K562 treated with DMSO at 1 percent for 48 hours (cell line): ENCODE results near the gene RLN2. TPM values are rescaled to one million over a fixed set of nuclear protein-coding genes. Genes with fewer than 3 reads are reported as not detected.

Source experiments
- total RNA-seq: library from RNA; unstranded; fragments of 300-600 nt; gene quantifications from 2 replicates; pipeline ENCODE4 v1.2.3, GENCODE V29; 2022; ENCODE audit warnings: low replicate concordance; ENCODE audit errors: extremely low read depth

RLN2 gene
- total RNA-seq: not detected in 2 replicates

GRCh38 chr9:5303840-5304795, at the start of gene RLN2:
RLN2 (minus strand) TSS chr9:5304716; CDS start chr9:5304580, 136 bp downstream.

DNA sequence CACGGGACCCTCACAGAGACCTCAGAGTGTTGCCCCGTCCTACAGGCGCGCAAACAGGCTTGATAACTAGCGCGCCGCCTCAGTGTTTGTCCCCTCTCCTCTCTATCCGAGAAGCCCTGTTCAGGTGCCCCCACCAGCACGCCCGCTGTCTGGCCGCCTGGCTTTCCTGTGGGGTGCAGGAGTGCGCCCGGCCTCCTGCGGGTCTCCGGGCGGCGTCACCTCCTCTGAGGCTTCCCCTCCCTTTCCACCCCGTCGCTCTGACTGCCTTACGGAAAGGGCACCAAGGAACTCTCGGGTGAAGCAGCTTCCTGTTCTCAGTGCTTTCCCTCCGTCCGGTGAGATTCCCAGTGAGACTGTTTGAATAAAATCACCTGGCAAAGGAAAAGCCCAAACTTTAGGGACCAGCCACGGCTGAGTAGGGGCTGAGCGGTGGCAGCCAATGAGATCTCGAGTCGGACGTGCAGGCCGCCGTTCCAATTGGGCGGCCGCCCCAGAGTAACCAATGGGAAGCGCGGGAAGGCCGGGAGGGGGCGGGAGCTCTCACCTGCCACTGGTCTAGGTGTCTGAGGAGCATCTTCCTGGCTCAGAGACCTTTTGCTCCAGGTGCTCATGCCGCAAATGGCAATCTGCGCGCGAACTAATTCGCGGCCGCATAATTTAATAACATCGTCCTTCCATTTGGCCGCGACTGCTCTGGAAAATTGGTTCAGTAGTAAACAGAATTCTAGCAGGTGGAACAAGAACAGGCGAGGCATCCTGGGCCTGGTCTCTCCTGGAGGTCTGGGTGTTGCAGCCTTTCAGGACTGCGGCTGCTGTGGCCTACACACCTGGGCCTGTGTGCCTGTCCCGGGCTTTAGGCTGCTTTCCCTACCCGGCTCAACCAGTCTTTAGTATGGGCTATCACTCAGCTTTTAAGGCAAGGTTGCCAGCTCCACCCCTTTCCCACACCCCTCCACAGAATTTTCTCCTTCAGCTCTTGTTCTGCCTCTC, 34.8 kb upstream of the RLN2 start, which contains the start of gene RLN1:
TSS of gene RLN1 (minus strand) at position 885 of the 990 bp plus-strand sequence. CDS start at position 755, 130 bp downstream.

Other genes with a start within 250 kb of the RLN2 start
- gene INSL6, start 119.1 kb downstream of the RLN2 start, total RNA-seq: not detected in 2 replicates
- not detected in 2 replicates for gene INSL4, start 73.3 kb downstream of the RLN2 start, total RNA-seq
- not detected in 2 replicates for gene RLN1, start 35.2 kb upstream of the RLN2 start, total RNA-seq
- gene PLGRKT, start 133.2 kb upstream of the RLN2 start, total RNA-seq: not detected in 2 replicates
- not detected in 2 replicates for gene CD274, start 145.8 kb upstream of the RLN2 start, total RNA-seq
- not detected in 2 replicates for gene PDCD1LG2, start 205.8 kb upstream of the RLN2 start, total RNA-seq